Measurements from ENCODE around the gene DRC1.

DNA sequence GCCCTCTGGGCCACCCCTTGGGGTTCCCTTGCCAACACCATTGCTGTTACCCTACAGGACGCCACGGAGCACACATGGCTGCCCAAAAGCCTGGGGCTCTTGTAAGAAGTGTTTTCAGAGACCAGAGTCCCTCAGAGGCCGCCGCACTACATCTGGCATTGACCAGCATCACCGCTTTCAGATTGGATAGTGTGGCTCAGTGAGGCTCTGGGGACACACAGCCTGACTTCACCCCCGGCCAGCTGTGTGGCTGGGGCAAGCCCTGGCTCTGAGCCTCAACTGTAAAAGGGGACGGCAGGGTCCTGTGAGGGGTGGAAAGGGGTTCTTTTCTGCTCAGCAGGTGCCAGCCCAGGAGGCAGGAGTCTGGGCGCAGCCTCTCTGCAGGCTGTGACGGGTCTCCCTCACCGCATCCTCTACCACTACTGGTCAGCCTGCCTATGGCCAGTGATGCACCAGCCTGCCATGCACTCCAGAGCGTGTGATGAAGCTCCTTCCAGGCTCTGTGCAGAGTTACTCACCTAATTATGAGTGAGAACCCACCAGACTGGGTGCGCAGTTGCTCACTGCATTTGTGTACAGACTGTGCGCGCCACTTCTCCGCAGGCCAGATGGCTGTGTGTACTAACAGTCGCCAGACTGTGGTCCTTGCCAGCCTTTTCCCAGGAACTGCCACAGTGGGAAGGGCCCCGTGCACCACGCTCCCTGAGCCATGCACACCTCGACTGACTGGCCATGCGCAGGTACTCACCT is 86.9 kb downstream of the DRC1 start:
- no peak for TF ChIP-seq ZNF232 (CRISPR knock-in tag; IDR thresholded peaks at IDR 0.05; ENCODE audit: borderline replicate concordance)
- no peak for TF ChIP-seq ISL2 (CRISPR knock-in tag; IDR thresholded peaks at IDR 0.05)
- no peak for TF ChIP-seq ZFP41 (CRISPR knock-in tag; IDR thresholded peaks at IDR 0.05; ENCODE audit: borderline replicate concordance)
- TF ChIP-seq CTCF (CRISPR knock-in tag; IDR thresholded peaks at IDR 0.05) = no peak
- TF ChIP-seq ZNF780A (CRISPR knock-in tag; IDR thresholded peaks at IDR 0.05) = no peak
- TF ChIP-seq POLR2AphosphoS5 (IDR thresholded peaks at IDR 0.05; ENCODE audit: low read depth, low read length) = no peak
- TF ChIP-seq PCBP1 (IDR thresholded peaks at IDR 0.05; ENCODE audit: borderline replicate concordance, low read depth, low read length) = no peak
- no peak for TF ChIP-seq MXI1 (IDR thresholded peaks at IDR 0.05; ENCODE audit: borderline replicate concordance, low read depth, low read length)
- no peak for TF ChIP-seq CBX5 (CRISPR knock-in tag; IDR thresholded peaks at IDR 0.05; ENCODE audit: borderline replicate concordance)
- TF ChIP-seq MED1 (CRISPR knock-in tag; IDR thresholded peaks at IDR 0.05) = no peak
- no peak for TF ChIP-seq POGZ (CRISPR knock-in tag; IDR thresholded peaks at IDR 0.05)
